IPS-11a (cell line): ENCODE results near the gene CCDC172.

Experiments
- H3K4me3 ChIP-seq: one replicate; pipeline ENCODE4 v1.5.1; 2013; ENCODE audit warnings: low read depth, low read length, control low read depth

The CCDC172 gene

GRCh38 chr10:116429288-116429977, 105.2 kb downstream of the CCDC172 start:
- H3K4me3 ChIP-seq = no peak overlapping the region
